ENCODE measurements around the gene SPEG. TPM values are rescaled to one million over a fixed set of nuclear protein-coding genes. Genes with fewer than 3 reads are reported as not detected.

Gene SPEG
- total and polyA plus RNA-seq, 2 of the 13 experiments (the other 11 are each of a cell fraction or from before 2014, with no cell fraction given): 0.18 to 0.24 TPM

DNA sequence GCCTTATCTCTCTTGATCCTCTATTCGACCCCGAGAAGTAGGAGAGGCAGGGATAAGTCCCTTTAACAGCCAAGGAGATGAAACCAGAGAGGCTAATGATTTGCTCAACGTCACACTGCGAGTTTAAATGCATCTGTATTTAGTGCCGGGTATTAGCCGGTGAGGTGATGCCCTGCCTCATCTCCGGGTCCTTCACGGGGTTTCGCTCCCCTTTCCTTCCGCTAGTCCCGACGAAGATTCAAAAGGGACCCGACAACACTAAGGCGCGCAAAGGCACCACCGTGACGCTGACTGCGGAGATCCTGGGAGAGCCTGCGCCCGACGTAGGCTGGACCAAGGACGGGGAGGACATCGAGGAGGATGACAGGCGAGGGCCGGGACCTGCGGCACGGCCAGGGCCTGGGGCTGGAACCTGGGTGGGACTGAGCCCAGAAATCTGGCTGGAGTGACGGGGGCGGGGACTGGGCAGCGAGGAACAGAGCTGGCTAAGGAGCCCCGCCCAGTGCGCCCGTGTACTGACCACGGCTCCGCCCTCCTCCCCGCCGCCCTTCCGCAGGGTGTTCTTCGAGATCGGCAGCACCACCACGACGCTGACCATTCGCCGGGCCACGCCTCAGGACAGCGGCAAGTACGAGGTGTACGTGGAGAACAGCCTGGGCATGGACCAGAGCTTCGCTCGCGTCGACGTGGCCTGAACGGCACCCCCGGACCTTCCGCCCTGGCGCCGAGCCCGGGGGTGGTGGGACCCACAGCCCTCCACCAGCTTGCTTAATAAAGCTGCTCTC is 63.0 kb downstream of the SPEG start (continued):
- TF ChIP-seq ZNF562 (CRISPR knock-in tag; IDR thresholded peaks at IDR 0.05; ENCODE audit: borderline replicate concordance) (no peak), PAX8 (CRISPR knock-in tag; IDR thresholded peaks at IDR 0.05; ENCODE audit: borderline replicate concordance) (no peak), ZNF235 (CRISPR knock-in tag; IDR thresholded peaks at IDR 0.05; ENCODE audit: borderline replicate concordance) (no peak), HNRNPH1 (optimal IDR thresholded peaks at IDR 0.05; ENCODE audit: low read depth, low read length) (no peak), ZNF441 (CRISPR knock-in tag; IDR thresholded peaks at IDR 0.05; ENCODE audit: borderline replicate concordance) (no peak), GATAD1 (CRISPR knock-in tag; IDR thresholded peaks at IDR 0.05) (no peak), MAFF (IDR thresholded peaks at IDR 0.05; ENCODE audit: low read depth, low read length) (no peak), HIVEP1 (CRISPR knock-in tag; IDR thresholded peaks at IDR 0.05) (peak; percentile 14; the same call in 1 of the 2 replicates), TARDBP (CRISPR knock-in tag; IDR thresholded peaks at IDR 0.05) (no peak; the same call in 1 of the 2 replicates), RFX5 (IDR thresholded peaks at IDR 0.05; ENCODE audit: low read depth, low read length) (no peak), NR2C2 (CRISPR knock-in tag; IDR thresholded peaks at IDR 0.05; ENCODE audit: borderline replicate concordance) (no peak), ZNF816 (CRISPR knock-in tag; IDR thresholded peaks at IDR 0.05; ENCODE audit: borderline replicate concordance) (no peak), ZNF788 (CRISPR knock-in tag; IDR thresholded peaks at IDR 0.05; ENCODE audit: borderline replicate concordance) (peak; percentile 70; the same call in 1 of the 2 replicates), SOX13 (IDR thresholded peaks at IDR 0.05) (no peak), SOX13 (CRISPR knock-in tag; conservative IDR thresholded peaks at IDR 0.05 in 1 of 2, IDR thresholded peaks at IDR 0.05 in 1 of 2) (peak in 1 of 2 experiments; percentile 19; a peak in 1 of 4 replicates), CREM (IDR thresholded peaks at IDR 0.05) (no peak), CREM (CRISPR knock-in tag; IDR thresholded peaks at IDR 0.05) (no peak), MIER3 (CRISPR knock-in tag; IDR thresholded peaks at IDR 0.05; ENCODE audit: borderline replicate concordance) (peak; percentile 74; the same call in 1 of the 2 replicates), ARID2 (CRISPR knock-in tag; IDR thresholded peaks at IDR 0.05; ENCODE audit: borderline replicate concordance) (no peak)
- TF ChIP-seq, protein P1, sequence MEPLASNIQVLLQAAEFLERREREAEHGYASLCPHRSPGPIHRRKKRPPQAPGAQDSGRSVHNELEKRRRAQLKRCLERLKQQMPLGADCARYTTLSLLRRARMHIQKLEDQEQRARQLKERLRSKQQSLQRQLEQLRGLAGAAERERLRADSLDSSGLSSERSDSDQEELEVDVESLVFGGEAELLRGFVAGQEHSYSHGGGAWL (CRISPR knock-in tag; IDR thresholded peaks at IDR 0.05): peak; percentile 83; the same call in 1 of the 2 replicates
- TF ChIP-seq, protein P2, sequence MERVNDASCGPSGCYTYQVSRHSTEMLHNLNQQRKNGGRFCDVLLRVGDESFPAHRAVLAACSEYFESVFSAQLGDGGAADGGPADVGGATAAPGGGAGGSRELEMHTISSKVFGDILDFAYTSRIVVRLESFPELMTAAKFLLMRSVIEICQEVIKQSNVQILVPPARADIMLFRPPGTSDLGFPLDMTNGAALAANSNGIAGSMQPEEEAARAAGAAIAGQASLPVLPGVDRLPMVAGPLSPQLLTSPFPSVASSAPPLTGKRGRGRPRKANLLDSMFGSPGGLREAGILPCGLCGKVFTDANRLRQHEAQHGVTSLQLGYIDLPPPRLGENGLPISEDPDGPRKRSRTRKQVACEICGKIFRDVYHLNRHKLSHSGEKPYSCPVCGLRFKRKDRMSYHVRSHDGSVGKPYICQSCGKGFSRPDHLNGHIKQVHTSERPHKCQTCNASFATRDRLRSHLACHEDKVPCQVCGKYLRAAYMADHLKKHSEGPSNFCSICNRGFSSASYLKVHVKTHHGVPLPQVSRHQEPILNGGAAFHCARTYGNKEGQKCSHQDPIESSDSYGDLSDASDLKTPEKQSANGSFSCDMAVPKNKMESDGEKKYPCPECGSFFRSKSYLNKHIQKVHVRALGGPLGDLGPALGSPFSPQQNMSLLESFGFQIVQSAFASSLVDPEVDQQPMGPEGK (CRISPR knock-in tag; IDR thresholded peaks at IDR 0.05): peak; percentile 21; the same call in 1 of the 2 replicates
- TF ChIP-seq, protein P3, sequence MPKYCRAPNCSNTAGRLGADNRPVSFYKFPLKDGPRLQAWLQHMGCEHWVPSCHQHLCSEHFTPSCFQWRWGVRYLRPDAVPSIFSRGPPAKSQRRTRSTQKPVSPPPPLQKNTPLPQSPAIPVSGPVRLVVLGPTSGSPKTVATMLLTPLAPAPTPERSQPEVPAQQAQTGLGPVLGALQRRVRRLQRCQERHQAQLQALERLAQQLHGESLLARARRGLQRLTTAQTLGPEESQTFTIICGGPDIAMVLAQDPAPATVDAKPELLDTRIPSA (CRISPR knock-in tag; IDR thresholded peaks at IDR 0.05; ENCODE audit: borderline replicate concordance): no peak; the same call in 1 of the 2 replicates
- TF ChIP-seq, protein P4, sequence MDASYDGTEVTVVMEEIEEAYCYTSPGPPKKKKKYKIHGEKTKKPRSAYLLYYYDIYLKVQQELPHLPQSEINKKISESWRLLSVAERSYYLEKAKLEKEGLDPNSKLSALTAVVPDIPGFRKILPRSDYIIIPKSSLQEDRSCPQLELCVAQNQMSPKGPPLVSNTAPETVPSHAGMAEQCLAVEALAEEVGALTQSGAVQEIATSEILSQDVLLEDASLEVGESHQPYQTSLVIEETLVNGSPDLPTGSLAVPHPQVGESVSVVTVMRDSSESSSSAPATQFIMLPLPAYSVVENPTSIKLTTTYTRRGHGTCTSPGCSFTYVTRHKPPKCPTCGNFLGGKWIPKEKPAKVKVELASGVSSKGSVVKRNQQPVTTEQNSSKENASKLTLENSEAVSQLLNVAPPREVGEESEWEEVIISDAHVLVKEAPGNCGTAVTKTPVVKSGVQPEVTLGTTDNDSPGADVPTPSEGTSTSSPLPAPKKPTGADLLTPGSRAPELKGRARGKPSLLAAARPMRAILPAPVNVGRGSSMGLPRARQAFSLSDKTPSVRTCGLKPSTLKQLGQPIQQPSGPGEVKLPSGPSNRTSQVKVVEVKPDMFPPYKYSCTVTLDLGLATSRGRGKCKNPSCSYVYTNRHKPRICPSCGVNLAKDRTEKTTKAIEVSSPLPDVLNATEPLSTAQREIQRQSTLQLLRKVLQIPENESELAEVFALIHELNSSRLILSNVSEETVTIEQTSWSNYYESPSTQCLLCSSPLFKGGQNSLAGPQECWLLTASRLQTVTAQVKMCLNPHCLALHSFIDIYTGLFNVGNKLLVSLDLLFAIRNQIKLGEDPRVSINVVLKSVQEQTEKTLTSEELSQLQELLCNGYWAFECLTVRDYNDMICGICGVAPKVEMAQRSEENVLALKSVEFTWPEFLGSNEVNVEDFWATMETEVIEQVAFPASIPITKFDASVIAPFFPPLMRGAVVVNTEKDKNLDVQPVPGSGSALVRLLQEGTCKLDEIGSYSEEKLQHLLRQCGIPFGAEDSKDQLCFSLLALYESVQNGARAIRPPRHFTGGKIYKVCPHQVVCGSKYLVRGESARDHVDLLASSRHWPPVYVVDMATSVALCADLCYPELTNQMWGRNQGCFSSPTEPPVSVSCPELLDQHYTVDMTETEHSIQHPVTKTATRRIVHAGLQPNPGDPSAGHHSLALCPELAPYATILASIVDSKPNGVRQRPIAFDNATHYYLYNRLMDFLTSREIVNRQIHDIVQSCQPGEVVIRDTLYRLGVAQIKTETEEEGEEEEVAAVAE (CRISPR knock-in tag; IDR thresholded peaks at IDR 0.05; ENCODE audit: borderline replicate concordance): peak; percentile 54; the same call in 1 of the 2 replicates
